Uterus (tissue), 2 donors: ENCODE measurements around the gene STX5.

ENCODE experiments used
- POLR2A ChIP-seq, 2 donors: fragments of 450-650 bp; IDR thresholded peaks; one replicate each; pipeline ENCODE4 v1.6.1; 2016; ENCODE audit warnings: antibody characterized with exemption in 2 of 2, mild to moderate bottlenecking in 1 of 2, moderate library complexity in 1 of 2
- TF ChIP-seq, protein P1 (sequence below), 4 experiments: fragments of 200-600 bp in 2 of 4; fragments of 450-650 bp in 2 of 4; sonication (generic) in 2 of 4; IDR thresholded peaks; one replicate each; pipeline ENCODE4 v1.5.1; 2016 to 2019; ENCODE audit warnings: antibody characterized with exemption in 4 of 4, mild to moderate bottlenecking in 2 of 4, moderate library complexity in 1 of 4

DNA sequence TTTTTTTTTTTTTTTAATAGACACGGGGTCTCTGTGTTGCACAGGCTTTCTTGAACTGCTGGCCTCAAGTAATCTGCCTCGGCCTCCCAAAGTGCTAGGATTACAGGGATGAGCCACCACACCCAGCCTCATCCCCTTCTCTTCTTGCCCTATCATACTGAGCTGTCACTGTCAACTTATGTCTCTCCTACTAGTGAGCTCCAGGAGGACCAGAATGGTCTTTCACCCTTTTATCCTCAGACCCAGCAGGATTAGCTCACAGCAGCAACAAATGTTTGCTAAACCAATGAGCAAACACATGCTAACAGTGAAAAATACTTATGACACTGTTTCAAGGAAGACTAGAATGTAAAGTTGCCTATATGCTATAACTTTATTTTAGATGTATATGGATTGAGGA, 20.2 kb downstream of the STX5 start:
- TF ChIP-seq POLR2A (IDR thresholded peaks at IDR 0.05) = no peak
- TF ChIP-seq, protein P1, sequence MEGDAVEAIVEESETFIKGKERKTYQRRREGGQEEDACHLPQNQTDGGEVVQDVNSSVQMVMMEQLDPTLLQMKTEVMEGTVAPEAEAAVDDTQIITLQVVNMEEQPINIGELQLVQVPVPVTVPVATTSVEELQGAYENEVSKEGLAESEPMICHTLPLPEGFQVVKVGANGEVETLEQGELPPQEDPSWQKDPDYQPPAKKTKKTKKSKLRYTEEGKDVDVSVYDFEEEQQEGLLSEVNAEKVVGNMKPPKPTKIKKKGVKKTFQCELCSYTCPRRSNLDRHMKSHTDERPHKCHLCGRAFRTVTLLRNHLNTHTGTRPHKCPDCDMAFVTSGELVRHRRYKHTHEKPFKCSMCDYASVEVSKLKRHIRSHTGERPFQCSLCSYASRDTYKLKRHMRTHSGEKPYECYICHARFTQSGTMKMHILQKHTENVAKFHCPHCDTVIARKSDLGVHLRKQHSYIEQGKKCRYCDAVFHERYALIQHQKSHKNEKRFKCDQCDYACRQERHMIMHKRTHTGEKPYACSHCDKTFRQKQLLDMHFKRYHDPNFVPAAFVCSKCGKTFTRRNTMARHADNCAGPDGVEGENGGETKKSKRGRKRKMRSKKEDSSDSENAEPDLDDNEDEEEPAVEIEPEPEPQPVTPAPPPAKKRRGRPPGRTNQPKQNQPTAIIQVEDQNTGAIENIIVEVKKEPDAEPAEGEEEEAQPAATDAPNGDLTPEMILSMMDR (IDR thresholded peaks at IDR 0.05) = no peak
